K562 (cell line): ENCODE results near the gene CAMK2G. TPM values are rescaled to one million over a fixed set of nuclear protein-coding genes. Genes with fewer than 3 reads are reported as not detected.

Source experiments
- CC2D1A ChIP-seq: fragments of 450-650 bp; IDR thresholded peaks from 2 replicates; pipeline ENCODE4 v1.6.1; 2017; ENCODE audit warnings: mild to moderate bottlenecking
- ETV1 ChIP-seq: fragments of 450-650 bp; conservative IDR thresholded peaks from 2 replicates; pipeline ENCODE4 v1.6.1; 2016; ENCODE audit warnings: missing genetic modification characterization, control low read depth, low read depth, missing compliant biosample characterization
- MTA3 ChIP-seq: fragments of 450-650 bp; formaldehyde crosslinking; IDR thresholded peaks from 2 replicates; pipeline ENCODE4 v1.6.1; 2017; ENCODE audit warnings: mild to moderate bottlenecking, borderline replicate concordance
- NCOR1 ChIP-seq: fragments of 450-650 bp; IDR thresholded peaks from 2 replicates; pipeline ENCODE4 v1.6.1; 2016; ENCODE audit warnings: mild to moderate bottlenecking, moderate library complexity
- TAL1 ChIP-seq: fragments of 450-650 bp; IDR thresholded peaks from 2 replicates; pipeline ENCODE4 v1.6.1; 2016; ENCODE audit warnings: mild to moderate bottlenecking
- ZNF589 ChIP-seq: fragments of 200-800 bp; sonication (Bioruptor generic); IDR thresholded peaks from 2 replicates; pipeline ENCODE4 v1.6.1; 2016; ENCODE audit warnings: low read depth, missing genetic modification characterization, missing compliant biosample characterization
- polyA plus RNA-seq, 8 experiments: library from polyadenylated mRNA; depleted of rRNA in 4 of 8; stranded (reverse) in 5 of 8; unstranded in 3 of 8; fragments of >200 nt; fragmentation: Nextera tagmentation in 2 of 8; fragmentation: Illumina TruSeq in 1 of 8; extraction: Ambion mirVana in 2 of 8; extraction: Trizol in 1 of 8; gene quantifications; 2 replicates each; pipeline versions ENCODE4 v1.2.1 to v1.2.3, GENCODE V29; 2011 to 2014; ENCODE audit warnings: inconsistent platforms in 1 of 8, missing spikeins in 1 of 8
- total RNA-seq, 7 experiments: library from RNA; depleted of rRNA in 6 of 7; stranded (reverse); fragments of >200 nt in 6 of 7; fragmentation: Illumina TruSeq in 2 of 7; extraction: Trizol in 2 of 7; gene quantifications; 2 replicates each; pipeline versions ENCODE4 v1.2.1 to v1.2.3, GENCODE V29; 2011 to 2021; ENCODE audit warnings: low replicate concordance in 1 of 7
- TF ChIP-seq, protein P1 (sequence below): fragments of 450-650 bp; IDR thresholded peaks from 2 replicates; pipeline ENCODE4 v1.6.1; 2017; ENCODE audit warnings: antibody characterized with exemption, mild to moderate bottlenecking
- TF ChIP-seq, protein P2 (sequence below), 2 experiments: fragments of 150-350 bp in 1 of 2; IDR thresholded peaks; 2 replicates each; pipeline ENCODE4 v1.6.1; 2012 to 2016; ENCODE audit warnings: low read depth in 2 of 2, low read length in 2 of 2, mild to moderate bottlenecking in 1 of 2, moderate library complexity in 1 of 2

CAMK2G gene
- total and polyA plus RNA-seq, 9 of the 15 experiments (the other 6 are each of a cell fraction or from before 2014, with no cell fraction given): 9.0 to 37.9 (median 32.6) TPM

DNA sequence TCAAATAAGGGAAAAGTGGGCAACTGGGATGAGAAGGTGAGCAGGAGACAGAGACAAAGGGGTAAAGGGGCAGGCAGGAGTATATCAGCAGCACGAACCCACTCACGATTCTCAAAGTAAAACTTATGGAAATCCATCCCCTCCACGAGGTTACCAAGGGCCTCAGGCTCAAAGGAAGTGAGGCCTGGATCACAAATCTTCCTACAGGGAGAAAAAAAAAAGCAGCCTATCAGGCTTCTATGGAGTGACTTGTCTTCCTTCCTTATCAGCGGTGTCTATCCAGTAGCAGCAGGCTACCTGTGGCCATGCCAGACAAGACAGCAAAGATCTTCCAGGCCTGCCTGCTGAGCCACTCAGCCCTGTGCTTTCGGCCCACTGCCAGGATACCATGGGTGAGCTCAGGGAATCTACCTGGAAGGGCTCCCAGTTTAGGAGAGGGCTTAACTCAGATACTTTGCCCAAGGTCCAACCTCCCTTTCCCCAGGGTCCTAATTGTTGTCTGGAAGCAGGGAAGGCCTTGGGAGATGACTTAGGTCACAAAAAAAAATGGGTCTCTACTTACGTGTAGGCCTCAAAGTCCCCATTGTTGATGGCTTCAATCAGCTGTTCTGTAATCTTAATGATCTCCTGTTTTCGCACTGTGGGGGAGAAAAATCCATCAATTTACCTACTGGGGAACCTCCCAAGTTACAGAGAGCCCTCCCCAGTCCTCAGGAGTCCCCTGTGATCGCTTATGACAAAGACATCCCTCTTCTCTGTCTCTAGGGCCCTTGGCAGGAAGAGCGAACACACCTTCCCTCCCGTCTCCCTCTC lies 57.2 kb downstream of the CAMK2G start (continued):
- TF ChIP-seq, protein P1, sequence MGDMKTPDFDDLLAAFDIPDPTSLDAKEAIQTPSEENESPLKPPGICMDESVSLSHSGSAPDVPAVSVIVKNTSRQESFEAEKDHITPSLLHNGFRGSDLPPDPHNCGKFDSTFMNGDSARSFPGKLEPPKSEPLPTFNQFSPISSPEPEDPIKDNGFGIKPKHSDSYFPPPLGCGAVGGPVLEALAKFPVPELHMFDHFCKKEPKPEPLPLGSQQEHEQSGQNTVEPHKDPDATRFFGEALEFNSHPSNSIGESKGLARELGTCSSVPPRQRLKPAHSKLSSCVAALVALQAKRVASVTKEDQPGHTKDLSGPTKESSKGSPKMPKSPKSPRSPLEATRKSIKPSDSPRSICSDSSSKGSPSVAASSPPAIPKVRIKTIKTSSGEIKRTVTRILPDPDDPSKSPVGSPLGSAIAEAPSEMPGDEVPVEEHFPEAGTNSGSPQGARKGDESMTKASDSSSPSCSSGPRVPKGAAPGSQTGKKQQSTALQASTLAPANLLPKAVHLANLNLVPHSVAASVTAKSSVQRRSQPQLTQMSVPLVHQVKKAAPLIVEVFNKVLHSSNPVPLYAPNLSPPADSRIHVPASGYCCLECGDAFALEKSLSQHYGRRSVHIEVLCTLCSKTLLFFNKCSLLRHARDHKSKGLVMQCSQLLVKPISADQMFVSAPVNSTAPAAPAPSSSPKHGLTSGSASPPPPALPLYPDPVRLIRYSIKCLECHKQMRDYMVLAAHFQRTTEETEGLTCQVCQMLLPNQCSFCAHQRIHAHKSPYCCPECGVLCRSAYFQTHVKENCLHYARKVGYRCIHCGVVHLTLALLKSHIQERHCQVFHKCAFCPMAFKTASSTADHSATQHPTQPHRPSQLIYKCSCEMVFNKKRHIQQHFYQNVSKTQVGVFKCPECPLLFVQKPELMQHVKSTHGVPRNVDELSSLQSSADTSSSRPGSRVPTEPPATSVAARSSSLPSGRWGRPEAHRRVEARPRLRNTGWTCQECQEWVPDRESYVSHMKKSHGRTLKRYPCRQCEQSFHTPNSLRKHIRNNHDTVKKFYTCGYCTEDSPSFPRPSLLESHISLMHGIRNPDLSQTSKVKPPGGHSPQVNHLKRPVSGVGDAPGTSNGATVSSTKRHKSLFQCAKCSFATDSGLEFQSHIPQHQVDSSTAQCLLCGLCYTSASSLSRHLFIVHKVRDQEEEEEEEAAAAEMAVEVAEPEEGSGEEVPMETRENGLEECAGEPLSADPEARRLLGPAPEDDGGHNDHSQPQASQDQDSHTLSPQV: peak; percentile 72
- TF ChIP-seq, protein P2, sequence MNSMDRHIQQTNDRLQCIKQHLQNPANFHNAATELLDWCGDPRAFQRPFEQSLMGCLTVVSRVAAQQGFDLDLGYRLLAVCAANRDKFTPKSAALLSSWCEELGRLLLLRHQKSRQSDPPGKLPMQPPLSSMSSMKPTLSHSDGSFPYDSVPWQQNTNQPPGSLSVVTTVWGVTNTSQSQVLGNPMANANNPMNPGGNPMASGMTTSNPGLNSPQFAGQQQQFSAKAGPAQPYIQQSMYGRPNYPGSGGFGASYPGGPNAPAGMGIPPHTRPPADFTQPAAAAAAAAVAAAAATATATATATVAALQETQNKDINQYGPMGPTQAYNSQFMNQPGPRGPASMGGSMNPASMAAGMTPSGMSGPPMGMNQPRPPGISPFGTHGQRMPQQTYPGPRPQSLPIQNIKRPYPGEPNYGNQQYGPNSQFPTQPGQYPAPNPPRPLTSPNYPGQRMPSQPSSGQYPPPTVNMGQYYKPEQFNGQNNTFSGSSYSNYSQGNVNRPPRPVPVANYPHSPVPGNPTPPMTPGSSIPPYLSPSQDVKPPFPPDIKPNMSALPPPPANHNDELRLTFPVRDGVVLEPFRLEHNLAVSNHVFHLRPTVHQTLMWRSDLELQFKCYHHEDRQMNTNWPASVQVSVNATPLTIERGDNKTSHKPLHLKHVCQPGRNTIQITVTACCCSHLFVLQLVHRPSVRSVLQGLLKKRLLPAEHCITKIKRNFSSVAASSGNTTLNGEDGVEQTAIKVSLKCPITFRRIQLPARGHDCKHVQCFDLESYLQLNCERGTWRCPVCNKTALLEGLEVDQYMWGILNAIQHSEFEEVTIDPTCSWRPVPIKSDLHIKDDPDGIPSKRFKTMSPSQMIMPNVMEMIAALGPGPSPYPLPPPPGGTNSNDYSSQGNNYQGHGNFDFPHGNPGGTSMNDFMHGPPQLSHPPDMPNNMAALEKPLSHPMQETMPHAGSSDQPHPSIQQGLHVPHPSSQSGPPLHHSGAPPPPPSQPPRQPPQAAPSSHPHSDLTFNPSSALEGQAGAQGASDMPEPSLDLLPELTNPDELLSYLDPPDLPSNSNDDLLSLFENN (IDR thresholded peaks at IDR 0.05; ENCODE audit: low read depth in 2 of 2, low read length in 2 of 2): no peak
- 0 out of 2 replicates have a peak, but pooled peaks have one; percentile 29 for TF ChIP-seq MTA3
- TF ChIP-seq ZNF589 (CRISPR knock-in tag): peak; percentile 78
- TF ChIP-seq CC2D1A: no peak
- TF ChIP-seq NCOR1: 0 out of 2 replicates have a peak, but pooled peaks have one; percentile 29
- no peak for TF ChIP-seq ETV1 (tag)
- TF ChIP-seq TAL1: peak; percentile 54
